ENCODE results near the gene APEH. TPM values are rescaled to one million over a fixed set of nuclear protein-coding genes. Genes with fewer than 3 reads are reported as not detected.

The APEH gene
- total RNA-seq, 2 experiments from 2014 or later: 110 to 137 TPM

DNA sequence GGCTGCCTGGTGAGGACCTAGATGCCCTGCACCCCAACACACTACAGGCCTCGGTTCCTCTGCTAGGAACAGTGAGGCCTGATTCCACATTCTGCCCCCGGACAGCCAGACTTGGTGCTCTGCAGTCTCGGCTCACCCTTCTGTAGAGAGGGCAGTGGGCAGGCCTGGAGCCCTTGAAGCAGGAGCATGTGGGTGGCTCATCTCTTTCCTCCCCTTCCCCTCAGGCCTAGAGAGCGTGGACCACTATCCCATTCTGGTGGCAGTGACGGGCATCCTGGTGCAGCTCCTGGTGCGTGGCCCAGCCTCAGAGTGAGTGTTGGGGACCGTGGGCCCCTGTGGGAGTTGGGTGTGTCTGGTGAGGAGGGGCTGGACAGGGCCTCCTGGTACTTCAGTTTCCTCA lies 42.0 kb downstream of the APEH start:
- DNase-seq (no peak), ATAC-seq (no peak)
- H3K9me3 Mint-ChIP-seq (ENCODE audit: low read depth): no peaks in the 10 kb centered on the region
- H3K36me3 Mint-ChIP-seq (ENCODE audit: low read depth): peaks cover 5% of the 10 kb centered on the region
- CTCF ChIA-PET: no interaction called here
- intact Hi-C loops (cut with DNase I, micrococcal nuclease): loop anchor here in 1 of 2 experiments (5.0 kb wide), 1 partner anchor 71 kb away; the partner anchor contains the start of gene IP6K1
- no peak overlapping the region for H3K27ac Mint-ChIP-seq
- no peak overlapping the region for H3K4me3 Mint-ChIP-seq
- H3K27me3 Mint-ChIP-seq: no peaks in the 10 kb centered on the region
- POLR2A ChIA-PET: no interaction called here
- peaks cover 18% of the 10 kb centered on the region for H3K4me1 Mint-ChIP-seq

DNA sequence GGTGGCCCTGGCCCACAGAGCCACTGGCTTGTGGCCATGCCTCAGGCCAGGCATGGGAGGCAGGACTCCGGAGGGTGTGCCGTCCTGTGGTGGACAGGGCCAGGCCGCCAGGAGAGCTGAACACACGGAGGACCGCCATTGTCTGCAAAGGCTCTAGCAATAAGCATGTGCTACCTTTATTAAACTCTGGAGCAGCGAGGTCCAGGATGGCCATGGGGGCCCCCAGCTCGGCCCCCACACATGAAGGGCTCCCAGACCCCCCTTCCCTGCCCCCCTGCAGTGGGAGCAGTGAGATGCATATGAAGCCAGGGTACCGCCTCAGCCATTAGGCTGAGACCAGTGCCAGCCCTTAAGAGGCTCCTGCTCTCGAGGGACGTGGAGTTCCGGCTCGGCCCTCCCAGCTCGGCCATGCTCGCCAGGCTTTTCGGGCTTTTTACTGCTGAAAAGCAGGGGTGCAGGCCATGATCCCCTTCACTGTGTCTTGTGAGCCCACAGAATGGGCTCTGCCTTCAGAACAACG lies 42.6 kb downstream of the APEH start:
- H3K27ac Mint-ChIP-seq: no peak overlapping the region
- no peaks in the 10 kb centered on the region for H3K27me3 Mint-ChIP-seq
- ATAC-seq: no peak
- ChIA-PET CTCF (no interaction called here), POLR2A (no interaction called here)
- intact Hi-C loops (cut with DNase I, micrococcal nuclease): loop anchor here in 1 of 2 experiments (5.0 kb wide), 1 partner anchor 71 kb away; the partner anchor contains the start of gene IP6K1
- no peak overlapping the region for H3K4me3 Mint-ChIP-seq
- peaks cover 18% of the 10 kb centered on the region for H3K4me1 Mint-ChIP-seq
- H3K9me3 Mint-ChIP-seq (ENCODE audit: low read depth): no peaks in the 10 kb centered on the region
- H3K36me3 Mint-ChIP-seq (ENCODE audit: low read depth): peaks cover 10% of the 10 kb centered on the region
- DNase-seq: no peak

DNA sequence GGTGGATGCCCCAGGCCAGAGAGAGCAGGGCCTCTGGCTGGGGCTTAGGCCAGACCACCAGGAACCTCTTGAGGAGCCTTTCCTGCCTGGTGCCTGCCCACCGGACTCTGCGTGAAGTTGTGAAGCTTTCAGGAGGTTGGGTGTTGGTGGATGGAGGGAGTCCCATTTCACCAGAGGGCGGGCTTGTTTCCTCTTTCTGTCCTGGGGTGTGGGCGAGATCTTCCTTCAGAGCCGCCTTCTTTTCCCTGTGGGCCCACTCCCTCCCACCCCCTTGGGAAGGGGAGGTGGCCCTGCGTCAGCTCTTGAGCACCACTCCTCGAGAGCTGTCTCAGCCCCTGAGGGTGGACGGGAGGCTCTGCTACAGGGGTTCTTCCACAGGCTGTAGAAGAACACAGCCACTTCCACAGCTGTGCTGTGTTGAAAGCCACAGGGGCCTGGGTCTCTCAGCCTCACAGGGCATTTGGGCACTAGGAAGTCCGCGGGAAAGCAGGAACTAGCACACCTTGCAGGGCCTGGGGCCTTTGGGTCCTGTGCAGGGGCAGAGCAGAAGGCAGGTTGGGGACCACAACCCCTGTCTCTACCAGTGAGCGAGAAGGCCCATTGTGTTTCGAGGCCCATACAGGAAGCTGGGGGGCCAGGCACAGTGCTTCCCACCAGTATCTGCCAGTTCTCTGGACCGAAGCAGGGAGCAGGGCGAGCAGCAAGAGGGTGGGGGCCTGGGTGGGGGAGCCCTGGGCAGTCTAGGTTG lies 43.2 kb downstream of the APEH start:
- no peak for DNase-seq
- intact Hi-C loops (cut with DNase I, micrococcal nuclease): loop anchor here in 1 of 2 experiments (5.0 kb wide), 1 partner anchor 70 kb away; the partner anchor contains the start of gene IP6K1
- peaks cover 19% of the 10 kb centered on the region for H3K4me1 Mint-ChIP-seq
- ATAC-seq: no peak
- ChIA-PET POLR2A (no interaction called here), CTCF (interaction anchor here (0.6 kb wide), 1 partner anchor 25 kb away, joined by 3 read pairs; no protein-coding TSS in a partner anchor)
- peaks cover 11% of the 10 kb centered on the region for H3K36me3 Mint-ChIP-seq (ENCODE audit: low read depth)
- H3K9me3 Mint-ChIP-seq (ENCODE audit: low read depth): no peaks in the 10 kb centered on the region
- no peak overlapping the region for H3K4me3 Mint-ChIP-seq
- no peak overlapping the region for H3K27ac Mint-ChIP-seq
- no peaks in the 10 kb centered on the region for H3K27me3 Mint-ChIP-seq

DNA sequence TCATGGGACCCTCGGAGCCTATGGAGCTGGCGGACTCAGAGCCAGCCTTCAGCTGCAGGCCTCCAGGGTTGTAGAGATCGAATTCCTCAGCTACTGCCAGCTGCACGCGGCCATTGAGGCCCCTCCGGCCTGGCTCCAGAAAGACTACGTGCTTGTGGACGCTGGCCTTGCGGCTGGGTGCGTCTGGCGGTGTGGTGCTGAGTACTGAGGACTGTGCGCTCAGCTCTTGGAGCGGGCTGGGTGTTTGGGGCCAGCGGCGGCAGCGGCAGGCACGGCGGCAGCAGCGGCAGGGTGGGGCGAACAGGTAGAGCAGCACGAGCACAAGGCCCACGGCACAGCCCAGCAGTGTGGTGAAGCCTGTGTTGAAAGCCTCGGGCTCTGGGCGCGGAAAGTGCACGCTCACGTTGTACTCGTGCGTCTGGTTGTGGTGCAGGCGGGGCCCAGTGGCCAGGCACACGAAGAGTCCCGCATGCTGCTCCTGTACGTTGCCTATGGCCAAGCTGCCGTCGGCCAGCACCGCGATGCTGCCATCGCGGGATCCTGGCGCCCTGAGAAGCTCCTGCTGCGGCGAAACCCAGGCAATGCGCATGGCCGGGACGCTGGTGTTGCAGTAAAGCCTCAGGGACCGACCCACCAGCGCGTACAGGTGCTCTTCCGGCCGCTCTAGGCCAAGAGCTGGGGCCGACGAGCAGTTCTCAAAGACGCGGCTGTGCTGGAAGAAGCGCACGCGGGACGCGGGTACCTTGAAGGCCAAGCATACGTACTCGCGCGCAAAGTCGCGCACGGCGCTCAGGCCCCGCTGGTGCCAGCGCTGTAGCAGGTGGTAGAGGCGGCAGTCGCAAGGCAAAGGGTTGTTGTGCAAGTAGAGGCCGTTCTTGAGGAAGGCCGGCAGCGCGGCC lies 44.1 kb downstream of the APEH start:
- ChIA-PET POLR2A (interaction anchor here (0.5 kb wide), 1 partner anchor 219 kb away, joined by 3 read pairs; no protein-coding TSS in a partner anchor), CTCF (interaction anchor here (0.5 to 1.3 kb wide), 7 partner anchors 10 to 197 kb away, joined by 3 to 4 read pairs (median 3); no protein-coding TSS in a partner anchor)
- Mint-ChIP-seq H3K4me1 (peaks cover 24% of the 10 kb centered on the region), H3K4me3 (peak overlapping the region; percentile 72), H3K36me3 (ENCODE audit: low read depth) (peaks cover 16% of the 10 kb centered on the region), H3K9me3 (ENCODE audit: low read depth) (no peaks in the 10 kb centered on the region), H3K27ac (no peak overlapping the region), H3K27me3 (no peaks in the 10 kb centered on the region)
- ATAC-seq (no peak), DNase-seq (no peak)
- intact Hi-C loops (cut with DNase I, micrococcal nuclease): loop anchor here in 1 of 2 experiments (5.0 kb wide), 1 partner anchor 69 kb away; the partner anchor contains the start of gene IP6K1

DNA sequence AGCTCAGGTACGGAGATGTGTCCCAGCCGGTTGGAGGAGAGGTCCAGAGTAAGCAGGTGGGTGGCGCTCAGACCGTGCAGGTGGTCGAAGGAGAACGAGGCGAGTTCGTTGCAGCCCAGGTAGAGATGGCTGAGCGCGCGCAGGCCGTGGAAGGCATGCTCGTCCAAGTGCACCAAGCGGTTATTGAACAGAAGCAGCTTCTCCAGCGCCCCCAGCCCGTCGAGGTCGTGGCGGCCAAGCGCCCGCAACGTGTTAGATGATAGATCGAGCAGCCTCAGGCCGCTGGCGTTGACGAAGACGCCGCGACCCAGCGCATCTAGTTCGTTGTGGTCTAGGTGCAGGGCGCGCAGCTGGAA lies 44.7 kb downstream of the APEH start:
- ATAC-seq (no peak), DNase-seq (peak; percentile 46)
- no peak overlapping the region for H3K27ac Mint-ChIP-seq
- peaks cover 24% of the 10 kb centered on the region for H3K4me1 Mint-ChIP-seq
- ChIA-PET CTCF (interaction anchor here (0.5 to 1.4 kb wide), 7 partner anchors 10 to 198 kb away, joined by 3 to 4 read pairs (median 3); no protein-coding TSS in a partner anchor), POLR2A (interaction anchor here (0.5 kb wide), 1 partner anchor 218 kb away, joined by 3 read pairs; no protein-coding TSS in a partner anchor)
- H3K9me3 Mint-ChIP-seq (ENCODE audit: low read depth): no peaks in the 10 kb centered on the region
- no peaks in the 10 kb centered on the region for H3K27me3 Mint-ChIP-seq
- H3K36me3 Mint-ChIP-seq (ENCODE audit: low read depth): peaks cover 16% of the 10 kb centered on the region
- H3K4me3 Mint-ChIP-seq: peak overlapping the region; percentile 72
- intact Hi-C loops (cut with DNase I, micrococcal nuclease): loop anchor here (1.0 to 5.0 kb wide), 6 partner anchors 30 to 137 kb away; partner anchors contain the start of genes IP6K1 (in 2 of the 2), APEH (in 1 of the 2), MST1 (in 1 of the 2) and RNF123 (in 1 of the 2)

DNA sequence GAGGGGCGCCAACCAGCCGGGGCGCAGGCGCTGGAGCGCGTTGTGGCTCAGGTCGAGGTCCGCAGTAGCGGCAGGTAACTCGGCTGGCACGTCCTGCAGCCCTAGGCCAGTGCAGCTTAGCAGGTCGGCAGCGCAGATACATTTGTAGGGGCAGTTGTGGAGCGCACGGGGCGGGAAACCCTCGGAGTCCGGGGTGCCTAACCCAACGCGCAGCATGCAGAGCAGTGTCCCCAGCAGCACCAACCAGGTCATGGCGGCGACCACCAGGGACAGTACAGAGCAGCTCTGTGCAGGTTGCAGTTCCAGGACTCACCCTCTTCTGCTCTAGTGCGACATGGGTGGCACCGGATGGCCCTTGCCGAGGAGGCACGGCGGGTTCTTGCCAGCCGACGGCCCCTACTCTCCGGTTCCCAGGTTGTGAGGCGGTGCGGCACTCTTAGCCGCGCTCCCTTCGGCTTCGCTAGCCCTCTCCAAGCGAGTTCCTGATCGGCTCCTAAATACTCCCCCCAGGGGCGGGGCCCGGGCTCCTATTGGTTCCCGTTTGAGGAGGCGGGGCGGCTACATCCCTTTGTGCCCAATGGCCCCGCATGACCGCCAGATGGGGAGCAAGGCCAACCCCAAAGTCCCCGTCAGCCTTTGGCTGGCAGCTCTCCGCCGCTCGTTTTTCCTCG lies 45.2 kb downstream of the APEH start, which contains the start of gene AMIGO3:
TSS of gene AMIGO3 (minus strand) at position 471 of the 671 bp plus-strand sequence. CDS start at position 252, 219 bp downstream.
- H3K4me1 Mint-ChIP-seq: peaks cover 24% of the 10 kb centered on the region
- peak within 1 kb of the TSS; percentile 72 for H3K4me3 Mint-ChIP-seq
- intact Hi-C loops (cut with DNase I, micrococcal nuclease): loop anchor here (1.0 to 5.0 kb wide), 6 partner anchors 30 to 137 kb away; partner anchors contain the start of genes IP6K1 (in 2 of the 2), APEH (in 1 of the 2), MST1 (in 1 of the 2) and RNF123 (in 1 of the 2)
- H3K36me3 Mint-ChIP-seq (ENCODE audit: low read depth): peaks cover 16% of the 10 kb centered on the region
- DNase-seq: peak; percentile 94
- ChIA-PET POLR2A (no interaction called here), CTCF (interaction anchor here (0.5 to 1.4 kb wide), 11 partner anchors 11 to 354 kb away, joined by 3 to 4 read pairs (median 4); partner anchors contain the start of gene DAG1)
- peak within 1 kb of the TSS; percentile 47 for H3K27ac Mint-ChIP-seq
- H3K9me3 Mint-ChIP-seq (ENCODE audit: low read depth): no peaks in the 10 kb centered on the region
- H3K27me3 Mint-ChIP-seq: no peaks in the 10 kb centered on the region
- ATAC-seq: peak; percentile 69

DNA sequence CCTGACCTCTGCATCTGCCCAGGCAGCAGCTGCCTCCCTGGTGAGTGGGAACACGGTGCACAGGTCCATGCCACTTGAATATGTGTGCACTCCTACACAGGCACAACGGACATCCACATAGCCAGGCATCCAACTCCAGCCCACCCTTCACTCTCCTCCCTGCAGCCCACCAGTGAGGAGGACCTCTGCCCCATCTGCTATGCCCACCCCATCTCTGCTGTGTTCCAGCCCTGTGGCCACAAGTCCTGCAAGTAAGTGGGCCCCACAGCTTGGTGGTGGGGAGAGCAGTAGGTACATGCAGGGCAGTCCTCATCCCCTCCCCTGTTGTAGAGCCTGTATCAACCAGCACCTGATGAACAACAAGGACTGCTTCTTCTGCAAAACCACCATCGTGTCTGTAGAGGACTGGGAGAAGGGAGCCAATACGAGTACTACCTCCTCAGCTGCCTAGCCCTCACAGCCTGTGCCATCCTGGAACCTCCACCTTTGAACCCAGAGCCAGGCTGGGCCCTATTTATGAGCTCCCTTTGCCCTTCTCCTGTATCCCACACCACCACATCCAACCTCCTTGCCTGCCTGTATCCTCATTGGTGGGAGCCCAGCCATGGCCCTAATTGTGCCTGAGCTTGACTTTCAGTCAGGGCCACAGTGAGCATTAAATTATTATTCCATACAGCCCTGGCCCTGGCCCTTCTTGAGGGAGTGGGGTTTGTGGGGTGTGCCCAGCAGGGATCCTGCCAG lies 46.9 kb downstream of the APEH start:
- no peaks in the 10 kb centered on the region for H3K27me3 Mint-ChIP-seq
- peaks cover 16% of the 10 kb centered on the region for H3K36me3 Mint-ChIP-seq (ENCODE audit: low read depth)
- H3K4me3 Mint-ChIP-seq: no peak overlapping the region
- intact Hi-C loops (cut with DNase I, micrococcal nuclease): loop anchor here (5.0 to 10.0 kb wide), 5 partner anchors 181 to 1004 kb away; partner anchors contain the start of genes MST1R (in 2 of the 2), GNAI2 (in 1 of the 2), HYAL3 (in 1 of the 2) and IFRD2 (in 1 of the 2)
- DNase-seq: no peak
- H3K4me1 Mint-ChIP-seq: peaks cover 27% of the 10 kb centered on the region
- POLR2A ChIA-PET: no interaction called here
- H3K27ac Mint-ChIP-seq: no peak overlapping the region
- CTCF ChIA-PET: interaction anchor here (1.0 kb wide), 1 partner anchor 9 kb away, joined by 3 read pairs; no protein-coding TSS in a partner anchor
- ATAC-seq: no peak
- H3K9me3 Mint-ChIP-seq (ENCODE audit: low read depth): no peaks in the 10 kb centered on the region

DNA sequence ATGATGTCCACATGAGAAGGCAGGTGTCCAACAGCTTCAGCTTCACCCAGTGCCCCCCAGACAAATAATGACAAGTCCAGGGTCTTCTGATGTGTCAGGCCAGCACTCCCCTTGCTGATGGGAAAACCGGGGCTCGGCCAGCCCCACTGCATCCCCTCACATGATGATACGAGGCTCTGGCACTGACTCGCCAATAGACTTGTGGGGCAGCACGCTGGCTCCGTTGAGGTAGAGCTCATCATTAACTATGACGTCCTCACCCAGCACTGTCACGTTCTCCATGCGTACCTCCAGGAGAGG lies 47.4 kb downstream of the APEH start:
- H3K4me1 Mint-ChIP-seq: peaks cover 27% of the 10 kb centered on the region
- H3K36me3 Mint-ChIP-seq (ENCODE audit: low read depth): peaks cover 16% of the 10 kb centered on the region
- ChIA-PET CTCF (interaction anchor here (1.0 kb wide), 1 partner anchor 9 kb away, joined by 3 read pairs; no protein-coding TSS in a partner anchor), POLR2A (no interaction called here)
- no peak for ATAC-seq
- DNase-seq: no peak
- H3K4me3 Mint-ChIP-seq: no peak overlapping the region
- H3K27ac Mint-ChIP-seq: no peak overlapping the region
- H3K27me3 Mint-ChIP-seq: no peaks in the 10 kb centered on the region
- intact Hi-C loops (cut with DNase I, micrococcal nuclease): loop anchor here (5.0 to 10.0 kb wide), 5 partner anchors 181 to 1004 kb away; partner anchors contain the start of genes MST1R (in 2 of the 2), GNAI2 (in 1 of the 2), HYAL3 (in 1 of the 2) and IFRD2 (in 1 of the 2)
- no peaks in the 10 kb centered on the region for H3K9me3 Mint-ChIP-seq (ENCODE audit: low read depth)

DNA sequence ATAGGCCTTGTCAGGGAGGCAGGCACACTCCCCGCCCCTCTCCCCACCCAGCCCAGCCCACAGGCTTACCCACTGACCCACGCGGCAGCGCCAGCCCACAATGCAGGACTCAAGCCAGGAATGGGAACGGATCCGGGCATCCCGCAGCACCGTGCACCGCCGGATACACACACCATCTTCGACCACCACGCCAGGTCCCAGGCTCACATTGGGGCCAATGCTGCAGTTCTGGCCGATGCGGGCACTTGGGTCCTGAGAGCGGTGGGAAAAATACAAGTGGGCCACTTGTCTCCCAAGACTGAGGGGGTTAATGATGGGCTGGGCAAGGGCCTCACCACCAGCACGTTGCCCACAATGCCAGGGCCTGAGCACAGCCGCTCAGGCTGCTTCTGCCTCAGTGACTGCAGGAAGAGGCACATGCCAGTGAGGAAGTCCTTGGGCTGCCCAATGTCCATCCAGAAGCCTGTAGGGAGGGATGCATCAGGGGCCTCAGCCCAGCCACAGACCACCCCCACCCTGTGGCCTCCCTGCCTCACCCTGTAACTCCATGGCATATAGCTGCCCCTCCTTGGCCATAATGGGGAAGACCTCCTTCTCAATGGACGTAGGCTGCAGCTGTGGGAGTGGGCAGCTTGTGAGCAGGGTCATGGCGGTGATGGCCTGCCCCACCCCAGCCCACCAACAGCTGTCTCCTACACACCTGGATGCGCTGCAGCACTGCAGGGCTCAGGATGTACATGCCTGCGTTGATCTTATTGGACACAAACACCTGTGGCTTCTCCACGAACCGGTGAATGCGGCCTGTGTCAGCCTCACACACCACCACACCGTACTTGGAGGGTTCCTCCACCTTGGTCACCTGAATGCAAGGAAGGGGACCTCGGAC lies 48.0 kb downstream of the APEH start:
- POLR2A ChIA-PET: no interaction called here
- peak overlapping the region; percentile 92 for H3K4me3 Mint-ChIP-seq
- intact Hi-C loops (cut with DNase I, micrococcal nuclease): loop anchor here (5.0 to 10.0 kb wide), 5 partner anchors 180 to 1005 kb away; partner anchors contain the start of genes MST1R (in 2 of the 2), GNAI2 (in 1 of the 2), HYAL3 (in 1 of the 2) and IFRD2 (in 1 of the 2)

More for the DNA sequence above, 48.0 kb downstream of the APEH start:
- DNase-seq (no peak), ATAC-seq (no peak)
- Mint-ChIP-seq H3K27ac (peak overlapping the region; percentile 86), H3K9me3 (ENCODE audit: low read depth) (no peaks in the 10 kb centered on the region), H3K27me3 (no peaks in the 10 kb centered on the region), H3K4me1 (peaks cover 27% of the 10 kb centered on the region), H3K36me3 (ENCODE audit: low read depth) (peaks cover 16% of the 10 kb centered on the region)
- CTCF ChIA-PET: interaction anchor here (1.5 kb wide), 1 partner anchor 80 kb away, joined by 4 read pairs; no protein-coding TSS in a partner anchor

Data from activated CD4-positive, alpha-beta T cell treated with anti-CD3 and anti-CD28 coated beads for 36 hours (primary cell).